ENCODE results near the gene HDAC11.

DNA sequence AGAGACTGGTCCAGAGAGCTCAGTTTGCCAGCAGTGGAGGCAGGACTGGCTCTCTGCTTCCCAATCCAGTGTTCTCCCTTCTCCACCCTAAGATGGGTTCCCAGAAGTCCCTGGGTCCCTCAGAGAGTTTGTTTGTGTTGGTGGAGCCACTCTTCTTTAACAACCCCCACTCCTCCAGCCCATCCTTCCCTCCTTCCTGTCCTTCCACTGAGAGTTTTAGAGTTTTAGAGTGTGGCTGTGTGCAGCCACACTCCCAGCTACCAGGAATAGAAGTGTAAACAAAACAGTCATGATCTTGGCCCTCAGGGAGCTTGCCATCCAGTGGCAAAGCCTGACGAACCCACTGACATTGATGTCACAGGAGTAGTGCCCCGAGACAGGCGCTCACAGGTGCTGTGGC lies 56.3 kb downstream of the HDAC11 start:
- no peak for TF ChIP-seq SUZ12 (IDR thresholded peaks at IDR 0.05; ENCODE audit: extremely low read depth, insufficient read depth, insufficient read length)
- TF ChIP-seq ZNF274 (IDR thresholded peaks at IDR 0.05; ENCODE audit: low read depth, low read length): no peak
- no peak for TF ChIP-seq YY1 (IDR thresholded peaks at IDR 0.05; ENCODE audit: insufficient read depth, insufficient read length)

All from NT2/D1 (cell line).